Endothelial cell (in vitro differentiated cells): ENCODE data around the gene KLHDC2. TPM values are rescaled to one million over a fixed set of nuclear protein-coding genes. Genes with fewer than 3 reads are reported as not detected.

Experiments used
- DNase-seq: peaks from one replicate; pipeline ENCODE4 v3.0.0; 2021; ENCODE audit warnings: low spot score
- H3K27ac Mint-ChIP-seq: one replicate; pipeline ENCODE4 v1.8.0; 2021; ENCODE audit warnings: mixed read lengths, inconsistent platforms; ENCODE audit not compliant: unreplicated experiment
- H3K27me3 Mint-ChIP-seq: one replicate; pipeline ENCODE4 v1.8.0; 2021; ENCODE audit warnings: mild to moderate bottlenecking, moderate library complexity, mixed read lengths, inconsistent platforms; ENCODE audit not compliant: unreplicated experiment
- H3K36me3 Mint-ChIP-seq: one replicate; pipeline ENCODE4 v1.8.0; 2021; ENCODE audit warnings: mild to moderate bottlenecking, low read depth, mixed read lengths, inconsistent platforms; ENCODE audit not compliant: unreplicated experiment
- H3K4me1 Mint-ChIP-seq: one replicate; pipeline ENCODE4 v1.8.0; 2021; ENCODE audit warnings: mild to moderate bottlenecking, mixed read lengths, inconsistent platforms; ENCODE audit not compliant: unreplicated experiment
- H3K4me3 Mint-ChIP-seq: one replicate; pipeline ENCODE4 v1.8.0; 2021; ENCODE audit warnings: mild to moderate bottlenecking, mixed read lengths, inconsistent platforms; ENCODE audit not compliant: unreplicated experiment
- H3K9me3 Mint-ChIP-seq: one replicate; pipeline ENCODE4 v1.8.0; 2021; ENCODE audit warnings: mixed read lengths, inconsistent platforms; ENCODE audit not compliant: unreplicated experiment
- total RNA-seq: library from RNA; stranded (reverse); fragmentation: NEBNext Ultra II Directional; extraction: Animal tissue kit (Norgen Biotek cat#: 25700); gene quantifications from one replicate; pipeline ENCODE4 v1.2.1, GENCODE V29; 2021; ENCODE audit not compliant: unreplicated experiment
- TF ChIP-seq, protein P1 (sequence below): fragments of 200-600 bp; sonication (generic); IDR thresholded peaks from one replicate; pipeline ENCODE4 v1.5.0; 2021; ENCODE audit warnings: antibody characterized with exemption; ENCODE audit not compliant: unreplicated experiment

KLHDC2 gene
- total RNA-seq, 1 donor from 2014 or later, result 39.7 TPM

DNA sequence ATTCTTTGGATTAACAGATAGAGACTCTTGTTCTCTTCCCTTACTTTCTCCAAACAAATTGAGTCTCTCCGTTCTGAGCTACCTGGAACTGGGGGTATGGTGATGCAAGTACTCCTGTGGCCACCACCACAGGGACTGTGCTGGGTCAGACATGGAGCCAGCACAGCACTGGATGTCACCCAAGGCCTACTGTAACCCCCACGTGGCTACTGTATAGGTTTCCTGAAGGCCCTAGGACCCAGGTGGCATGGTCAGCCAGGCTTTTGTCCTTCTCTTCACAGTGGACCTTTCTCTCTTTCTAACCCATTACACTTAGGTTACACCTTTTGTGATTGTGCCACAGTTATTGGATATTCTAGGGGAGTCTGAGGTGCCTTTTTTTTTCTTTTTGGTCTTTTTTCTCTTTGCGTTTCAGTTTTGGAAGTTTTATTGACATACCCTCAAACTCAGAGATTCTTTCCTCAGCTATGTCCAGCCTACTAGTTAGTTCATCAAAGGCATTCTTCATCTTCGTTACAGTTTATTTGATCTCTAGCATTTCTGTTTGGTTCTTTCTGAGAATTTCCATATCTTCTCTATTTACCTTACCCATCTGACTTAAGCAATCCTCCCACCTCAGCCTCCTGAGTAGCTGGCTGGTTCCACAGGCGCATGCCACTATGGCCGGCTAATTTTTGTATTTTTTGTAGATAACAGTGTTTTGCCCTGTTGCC lies 6.0 kb upstream of the KLHDC2 start:
- TF ChIP-seq, protein P1, sequence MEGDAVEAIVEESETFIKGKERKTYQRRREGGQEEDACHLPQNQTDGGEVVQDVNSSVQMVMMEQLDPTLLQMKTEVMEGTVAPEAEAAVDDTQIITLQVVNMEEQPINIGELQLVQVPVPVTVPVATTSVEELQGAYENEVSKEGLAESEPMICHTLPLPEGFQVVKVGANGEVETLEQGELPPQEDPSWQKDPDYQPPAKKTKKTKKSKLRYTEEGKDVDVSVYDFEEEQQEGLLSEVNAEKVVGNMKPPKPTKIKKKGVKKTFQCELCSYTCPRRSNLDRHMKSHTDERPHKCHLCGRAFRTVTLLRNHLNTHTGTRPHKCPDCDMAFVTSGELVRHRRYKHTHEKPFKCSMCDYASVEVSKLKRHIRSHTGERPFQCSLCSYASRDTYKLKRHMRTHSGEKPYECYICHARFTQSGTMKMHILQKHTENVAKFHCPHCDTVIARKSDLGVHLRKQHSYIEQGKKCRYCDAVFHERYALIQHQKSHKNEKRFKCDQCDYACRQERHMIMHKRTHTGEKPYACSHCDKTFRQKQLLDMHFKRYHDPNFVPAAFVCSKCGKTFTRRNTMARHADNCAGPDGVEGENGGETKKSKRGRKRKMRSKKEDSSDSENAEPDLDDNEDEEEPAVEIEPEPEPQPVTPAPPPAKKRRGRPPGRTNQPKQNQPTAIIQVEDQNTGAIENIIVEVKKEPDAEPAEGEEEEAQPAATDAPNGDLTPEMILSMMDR, result no peak
- DNase-seq, result no peak
- no peaks in the 10 kb centered on the region for H3K36me3 Mint-ChIP-seq
- no peak overlapping the region for H3K27ac Mint-ChIP-seq
- no peaks in the 10 kb centered on the region for H3K4me1 Mint-ChIP-seq
- peaks cover under 1% of the 10 kb centered on the region for H3K27me3 Mint-ChIP-seq
- H3K9me3 Mint-ChIP-seq, result no peaks in the 10 kb centered on the region
- no peak overlapping the region for H3K4me3 Mint-ChIP-seq

DNA sequence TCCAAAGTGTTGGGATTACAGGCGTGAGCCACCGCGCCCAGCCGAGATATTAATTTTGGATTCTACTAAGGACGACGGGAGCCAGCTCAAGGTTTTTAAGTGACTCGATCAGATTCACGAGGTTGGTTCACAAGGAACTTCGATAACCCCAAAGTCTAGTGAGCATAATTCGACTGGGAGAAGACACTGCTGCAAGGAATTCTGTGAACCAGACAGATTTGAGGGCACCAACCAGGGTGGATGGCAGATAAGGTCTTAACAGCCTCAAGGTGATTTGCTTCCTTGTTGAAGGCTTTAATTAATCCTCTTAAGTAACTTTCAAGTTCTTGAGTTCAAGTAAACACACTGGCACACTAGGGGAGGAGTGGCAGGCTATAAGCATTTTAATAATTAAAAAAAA lies 1.1 kb upstream of the KLHDC2 start:
- peak overlapping the region; percentile 98 for H3K27ac Mint-ChIP-seq
- H3K27me3 Mint-ChIP-seq, result peaks cover 10% of the 10 kb centered on the region
- no peaks in the 10 kb centered on the region for H3K9me3 Mint-ChIP-seq
- H3K4me3 Mint-ChIP-seq, result peak overlapping the region; percentile 95
- peaks cover 4% of the 10 kb centered on the region for H3K36me3 Mint-ChIP-seq
- DNase-seq, result no peak
- peaks cover 14% of the 10 kb centered on the region for H3K4me1 Mint-ChIP-seq
- TF ChIP-seq, protein P1, result no peak

DNA sequence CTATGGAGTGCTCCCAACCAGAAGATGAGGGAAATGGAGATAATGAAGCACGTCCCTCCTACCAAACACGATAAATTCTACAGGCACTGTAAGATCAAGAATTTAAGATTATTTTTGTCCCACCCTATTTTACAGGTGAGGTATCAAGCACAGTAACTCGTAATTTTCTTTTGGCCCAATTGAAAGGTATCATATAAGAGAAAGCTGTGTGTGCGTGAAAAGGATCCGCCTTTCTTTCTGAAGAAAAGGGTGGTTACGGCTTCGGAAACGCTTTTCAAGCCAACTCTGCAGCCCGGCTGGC lies 733 bp upstream of the KLHDC2 start:
- TF ChIP-seq, protein P1, result no peak
- DNase-seq, result no peak
- H3K27me3 Mint-ChIP-seq, result peaks cover 10% of the 10 kb centered on the region
- H3K27ac Mint-ChIP-seq, result peak overlapping the region; percentile 98
- H3K9me3 Mint-ChIP-seq, result no peaks in the 10 kb centered on the region
- H3K4me3 Mint-ChIP-seq, result peak overlapping the region; percentile 95
- peaks cover 4% of the 10 kb centered on the region for H3K36me3 Mint-ChIP-seq
- H3K4me1 Mint-ChIP-seq, result peaks cover 14% of the 10 kb centered on the region

DNA sequence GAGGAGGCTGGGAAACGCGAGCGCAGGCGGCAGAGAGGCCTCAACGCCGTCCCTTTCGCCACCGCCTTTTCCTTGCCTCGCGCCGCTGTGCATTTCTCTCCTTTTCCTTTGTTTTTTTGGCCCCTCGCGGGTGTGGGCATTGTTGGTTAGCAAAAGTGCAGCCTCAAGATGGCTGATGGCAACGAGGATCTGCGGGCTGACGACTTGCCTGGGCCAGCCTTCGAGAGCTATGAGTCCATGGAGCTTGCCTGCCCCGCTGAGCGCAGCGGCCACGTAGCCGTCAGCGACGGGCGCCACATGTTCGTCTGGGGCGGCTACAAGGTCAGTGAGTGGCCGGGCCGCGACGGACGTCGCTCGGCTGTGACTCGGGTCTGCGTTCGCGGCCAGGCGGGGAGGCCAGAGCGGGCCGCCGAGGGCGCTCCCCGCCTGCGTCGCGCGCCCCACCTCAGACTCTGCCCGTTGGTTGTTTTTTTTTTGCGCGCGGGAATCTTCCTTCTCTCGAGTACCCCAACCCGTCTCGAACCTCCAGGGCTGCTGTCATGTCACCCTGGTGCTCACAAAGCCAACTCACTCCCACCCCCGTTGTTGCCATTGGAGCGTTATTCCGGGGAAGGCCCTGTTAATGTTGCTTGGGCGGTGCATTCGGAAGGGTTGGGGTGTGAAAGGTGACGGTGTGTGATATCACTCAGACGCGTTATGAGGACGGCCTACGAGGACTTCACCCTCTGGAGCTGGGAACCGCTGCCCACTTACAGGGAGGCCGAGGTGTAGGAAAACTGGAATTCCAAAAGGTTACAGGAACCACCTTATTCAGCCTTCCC lies 558 bp downstream of the KLHDC2 start:
- Mint-ChIP-seq H3K27me3 (peaks cover 10% of the 10 kb centered on the region), H3K9me3 (no peaks in the 10 kb centered on the region), H3K4me1 (peaks cover 14% of the 10 kb centered on the region), H3K27ac (peak overlapping the region; percentile 98), H3K36me3 (peaks cover 4% of the 10 kb centered on the region), H3K4me3 (peak overlapping the region; percentile 98)
- peak; percentile 50 for DNase-seq
- TF ChIP-seq, protein P1, result no peak

DNA sequence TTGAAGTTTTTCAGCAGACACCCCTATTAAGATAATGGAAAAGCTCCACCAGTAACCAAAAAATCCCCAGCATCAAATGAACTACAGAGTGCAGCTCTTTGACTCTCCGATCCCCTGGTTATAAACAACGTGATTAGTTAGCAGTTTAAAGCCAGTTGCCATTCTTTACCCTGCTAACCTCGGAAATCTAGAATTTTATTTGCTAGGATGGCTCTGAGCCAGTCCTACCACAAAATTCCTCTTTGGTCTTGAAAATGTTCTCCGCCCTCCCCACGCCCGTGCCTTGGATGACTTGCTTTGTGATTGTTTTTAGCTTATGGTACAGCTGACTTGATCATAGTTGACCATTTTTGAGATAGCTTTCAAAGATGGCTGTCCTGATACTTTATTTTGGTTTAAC lies 1.2 kb downstream of the KLHDC2 start:
- H3K4me1 Mint-ChIP-seq, result peaks cover 14% of the 10 kb centered on the region
- no peak for DNase-seq
- H3K36me3 Mint-ChIP-seq, result peaks cover 4% of the 10 kb centered on the region
- H3K4me3 Mint-ChIP-seq, result peak overlapping the region; percentile 98
- peaks cover 10% of the 10 kb centered on the region for H3K27me3 Mint-ChIP-seq
- peak overlapping the region; percentile 98 for H3K27ac Mint-ChIP-seq
- TF ChIP-seq, protein P1, result no peak
- H3K9me3 Mint-ChIP-seq, result no peaks in the 10 kb centered on the region
